Measurements from ENCODE around the gene GEMIN5. TPM values are rescaled to one million over a fixed set of nuclear protein-coding genes. Genes with fewer than 3 reads are reported as not detected.
"Not testable (repeated sequence)": the region's sequence is repeated elsewhere in the genome, so short reads cannot be mapped to it uniquely, and the experiment has no call there.

Gene GEMIN5
- polyA plus RNA-seq, 2 of the 4 experiments (the other 2 are of a cell fraction), result 20.2 to 22.6 TPM

DNA sequence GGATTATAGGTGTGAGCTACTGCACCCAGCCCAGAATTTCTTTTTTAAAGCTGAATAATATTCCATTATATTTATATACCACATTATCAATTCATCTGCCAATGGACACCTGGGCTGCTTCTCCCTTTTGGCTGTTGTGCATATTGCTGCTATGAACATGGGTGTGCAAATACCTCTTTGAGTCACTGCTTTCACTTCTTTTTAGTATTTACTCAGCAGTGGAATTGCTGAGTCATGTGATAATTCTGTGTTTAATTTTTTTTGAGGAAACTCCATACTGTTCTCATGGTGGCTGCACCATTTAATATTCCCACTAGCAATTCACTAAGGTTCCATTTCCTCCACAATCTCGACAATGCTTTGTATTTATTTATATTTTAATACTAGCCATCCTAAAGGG, 39.4 kb upstream of the GEMIN5 start:
- POLR2A ChIA-PET, result no interaction called here
- no peaks in the 10 kb centered on the region for H3K9me3 ChIP-seq
- ATAC-seq (peak in 1 of 2 experiments; percentile 25; a peak in 1 of 6 replicates), FAIRE-seq (no peak), DNase-seq (ENCODE audit: low read depth in 1 of 2, low spot score in 1 of 2) (peak in 1 of 2 experiments; percentile 27)
- CTCF ChIA-PET, result no interaction called here
- H3K4me2 ChIP-seq, result no peak overlapping the region
- TF ChIP-seq CBX2 (IDR thresholded peaks at IDR 0.05; ENCODE audit: borderline replicate concordance, low read depth) (no peak), HDAC2 (IDR thresholded peaks at IDR 0.05) (no peak), FOXS1 (CRISPR knock-in tag; IDR thresholded peaks at IDR 0.05) (no peak), PHF8 (IDR thresholded peaks at IDR 0.05; ENCODE audit: borderline replicate concordance, low read depth) (no peak), RFX5 (IDR thresholded peaks at IDR 0.05) (no peak), GATA3 (IDR thresholded peaks at IDR 0.05; ENCODE audit: borderline replicate concordance) (no peak), MAFK (IDR thresholded peaks at IDR 0.05; ENCODE audit: partially characterized antibody) (peak; percentile 97), ZSCAN20 (CRISPR knock-in tag; IDR thresholded peaks at IDR 0.05) (no peak), HMGXB4 (CRISPR knock-in tag; IDR thresholded peaks at IDR 0.05; ENCODE audit: borderline replicate concordance) (no peak), NFE2L2 (conservative IDR thresholded peaks at IDR 0.05; ENCODE audit: low read length) (peak; percentile 86), FOSL2 (IDR thresholded peaks at IDR 0.05) (no peak), FOSL2 (CRISPR knock-in tag; IDR thresholded peaks at IDR 0.05) (0 out of 2 replicates have a peak, but pooled peaks have one; percentile 26)
- TF ChIP-seq, protein P1, sequence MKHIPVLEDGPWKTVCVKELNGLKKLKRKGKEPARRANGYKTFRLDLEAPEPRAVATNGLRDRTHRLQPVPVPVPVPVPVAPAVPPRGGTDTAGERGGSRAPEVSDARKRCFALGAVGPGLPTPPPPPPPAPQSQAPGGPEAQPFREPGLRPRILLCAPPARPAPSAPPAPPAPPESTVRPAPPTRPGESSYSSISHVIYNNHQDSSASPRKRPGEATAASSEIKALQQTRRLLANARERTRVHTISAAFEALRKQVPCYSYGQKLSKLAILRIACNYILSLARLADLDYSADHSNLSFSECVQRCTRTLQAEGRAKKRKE (CRISPR knock-in tag; IDR thresholded peaks at IDR 0.05; ENCODE audit: low read depth), result no peak
- TF ChIP-seq, protein P2, sequence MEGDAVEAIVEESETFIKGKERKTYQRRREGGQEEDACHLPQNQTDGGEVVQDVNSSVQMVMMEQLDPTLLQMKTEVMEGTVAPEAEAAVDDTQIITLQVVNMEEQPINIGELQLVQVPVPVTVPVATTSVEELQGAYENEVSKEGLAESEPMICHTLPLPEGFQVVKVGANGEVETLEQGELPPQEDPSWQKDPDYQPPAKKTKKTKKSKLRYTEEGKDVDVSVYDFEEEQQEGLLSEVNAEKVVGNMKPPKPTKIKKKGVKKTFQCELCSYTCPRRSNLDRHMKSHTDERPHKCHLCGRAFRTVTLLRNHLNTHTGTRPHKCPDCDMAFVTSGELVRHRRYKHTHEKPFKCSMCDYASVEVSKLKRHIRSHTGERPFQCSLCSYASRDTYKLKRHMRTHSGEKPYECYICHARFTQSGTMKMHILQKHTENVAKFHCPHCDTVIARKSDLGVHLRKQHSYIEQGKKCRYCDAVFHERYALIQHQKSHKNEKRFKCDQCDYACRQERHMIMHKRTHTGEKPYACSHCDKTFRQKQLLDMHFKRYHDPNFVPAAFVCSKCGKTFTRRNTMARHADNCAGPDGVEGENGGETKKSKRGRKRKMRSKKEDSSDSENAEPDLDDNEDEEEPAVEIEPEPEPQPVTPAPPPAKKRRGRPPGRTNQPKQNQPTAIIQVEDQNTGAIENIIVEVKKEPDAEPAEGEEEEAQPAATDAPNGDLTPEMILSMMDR (IDR thresholded peaks at IDR 0.05), result no peak
- TF ChIP-seq, protein P3, sequence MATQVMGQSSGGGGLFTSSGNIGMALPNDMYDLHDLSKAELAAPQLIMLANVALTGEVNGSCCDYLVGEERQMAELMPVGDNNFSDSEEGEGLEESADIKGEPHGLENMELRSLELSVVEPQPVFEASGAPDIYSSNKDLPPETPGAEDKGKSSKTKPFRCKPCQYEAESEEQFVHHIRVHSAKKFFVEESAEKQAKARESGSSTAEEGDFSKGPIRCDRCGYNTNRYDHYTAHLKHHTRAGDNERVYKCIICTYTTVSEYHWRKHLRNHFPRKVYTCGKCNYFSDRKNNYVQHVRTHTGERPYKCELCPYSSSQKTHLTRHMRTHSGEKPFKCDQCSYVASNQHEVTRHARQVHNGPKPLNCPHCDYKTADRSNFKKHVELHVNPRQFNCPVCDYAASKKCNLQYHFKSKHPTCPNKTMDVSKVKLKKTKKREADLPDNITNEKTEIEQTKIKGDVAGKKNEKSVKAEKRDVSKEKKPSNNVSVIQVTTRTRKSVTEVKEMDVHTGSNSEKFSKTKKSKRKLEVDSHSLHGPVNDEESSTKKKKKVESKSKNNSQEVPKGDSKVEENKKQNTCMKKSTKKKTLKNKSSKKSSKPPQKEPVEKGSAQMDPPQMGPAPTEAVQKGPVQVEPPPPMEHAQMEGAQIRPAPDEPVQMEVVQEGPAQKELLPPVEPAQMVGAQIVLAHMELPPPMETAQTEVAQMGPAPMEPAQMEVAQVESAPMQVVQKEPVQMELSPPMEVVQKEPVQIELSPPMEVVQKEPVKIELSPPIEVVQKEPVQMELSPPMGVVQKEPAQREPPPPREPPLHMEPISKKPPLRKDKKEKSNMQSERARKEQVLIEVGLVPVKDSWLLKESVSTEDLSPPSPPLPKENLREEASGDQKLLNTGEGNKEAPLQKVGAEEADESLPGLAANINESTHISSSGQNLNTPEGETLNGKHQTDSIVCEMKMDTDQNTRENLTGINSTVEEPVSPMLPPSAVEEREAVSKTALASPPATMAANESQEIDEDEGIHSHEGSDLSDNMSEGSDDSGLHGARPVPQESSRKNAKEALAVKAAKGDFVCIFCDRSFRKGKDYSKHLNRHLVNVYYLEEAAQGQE (IDR thresholded peaks at IDR 0.05), result no peak
- peaks cover 7% of the 10 kb centered on the region; the same call in 2 of the 3 replicates for H3K4me1 ChIP-seq
- 36% methylated on average over 1 of the region's 1 CpG for WGBS (ENCODE audit: missing lambda C conversion rate)
- no peak overlapping the region for H3K27ac ChIP-seq
- H3K4me3 ChIP-seq, result no peak overlapping the region

- FAIRE-seq; ATAC-seq; POLR2A ChIA-PET; H3K4me3 ChIP-seq; H3K27ac ChIP-seq; H3K4me1 ChIP-seq; DNase-seq (ENCODE audit: low read depth in 1 of 2, low spot score in 1 of 2); H3K9me3 ChIP-seq; H3K4me2 ChIP-seq: not testable (repeated sequence)
- CTCF ChIA-PET, result interaction anchor here (1.2 kb wide), 1 partner anchor 29 kb away, joined by 3 read pairs; no protein-coding TSS in a partner anchor
- WGBS (ENCODE audit: missing lambda C conversion rate), result 94% methylated on average over 9 of the region's 9 CpGs
- TF ChIP-seq MAFK (IDR thresholded peaks at IDR 0.05; ENCODE audit: partially characterized antibody), result peak; percentile 79
Observed at GRCh38 chr5:154976082-154976481, 38.1 kb upstream of the GEMIN5 start.
